Skeletal muscle tissue (tissue), 4 donors: ENCODE data around the gene D2HGDH. TPM values are rescaled to one million over a fixed set of nuclear protein-coding genes. Genes with fewer than 3 reads are reported as not detected.
"Not testable (repeated sequence)": the region's sequence is repeated elsewhere in the genome, so short reads cannot be mapped to it uniquely, and the experiment has no call there.

ENCODE experiments used
- H3K27ac ChIP-seq: one replicate; pipeline ENCODE4 v1.7.0; 2013; ENCODE audit warnings: mild to moderate bottlenecking, low read depth, low read length, inconsistent platforms
- H3K27me3 ChIP-seq, 3 donors: one replicate each; pipeline ENCODE4 v1.7.0; 2013; ENCODE audit warnings: low read length in 3 of 3; ENCODE audit not compliant: control insufficient read depth in 3 of 3, insufficient read depth in 3 of 3
- H3K36me3 ChIP-seq, 3 donors: one replicate each; pipeline ENCODE4 v1.7.0; 2013; ENCODE audit warnings: low read length in 3 of 3; ENCODE audit not compliant: control insufficient read depth in 3 of 3, insufficient read depth in 3 of 3
- H3K4me1 ChIP-seq, 3 donors: one replicate each; pipeline ENCODE4 v1.7.0; 2013; ENCODE audit warnings: low read length in 3 of 3, mild to moderate bottlenecking in 3 of 3; ENCODE audit not compliant: control insufficient read depth in 3 of 3, insufficient read depth in 3 of 3
- H3K4me3 ChIP-seq, 3 donors: one replicate each; pipeline ENCODE4 v1.7.0; 2013; ENCODE audit warnings: low read length in 3 of 3
- H3K9ac ChIP-seq, 3 donors: one replicate each; pipeline ENCODE4 v1.7.0; 2013; ENCODE audit warnings: low read length in 3 of 3, mild to moderate bottlenecking in 3 of 3, moderate library complexity in 2 of 3, low read depth in 1 of 3
- H3K9me3 ChIP-seq, 3 donors: one replicate each; pipeline ENCODE4 v1.7.0; 2013; ENCODE audit warnings: low read length in 3 of 3; ENCODE audit not compliant: control insufficient read depth in 3 of 3
- total RNA-seq: library from RNA; depleted of rRNA; stranded (reverse); fragments of >200 nt; gene quantifications from one replicate; pipeline ENCODE4 v1.2.3, GENCODE V29; 2014
- donor health status: Osteomylitis.

The D2HGDH gene
- total RNA-seq, 1 donor from 2014 or later = 5.7 TPM

- Histone ChIP-seq H3K27ac (no peak overlapping the region), H3K27me3 (no peaks in the 10 kb centered on the region), H3K4me1 (peaks cover 0 to 2% (median 0%) of the 10 kb centered on the region in 3 donors), H3K36me3 (peaks cover 52 to 64% (median 57%) of the 10 kb centered on the region in 3 donors), H3K4me3 (no peak overlapping the region), H3K9me3 (no peaks in the 10 kb centered on the region), H3K9ac (no peak overlapping the region)
These were observed 19.6 kb downstream of the D2HGDH start for GRCh38 chr2:241754042-241754441.

- H3K27me3 ChIP-seq = no peaks in the 10 kb centered on the region
- peaks cover 0 to under 1% (median 0%) of the 10 kb centered on the region in 3 donors for H3K9me3 ChIP-seq
- peaks cover 0 to 2% (median 0%) of the 10 kb centered on the region in 3 donors for H3K4me1 ChIP-seq
- H3K27ac ChIP-seq = no peak overlapping the region
- peaks cover 51 to 59% (median 52%) of the 10 kb centered on the region in 3 donors for H3K36me3 ChIP-seq
- H3K4me3 ChIP-seq = no peak overlapping the region
- no peak overlapping the region for H3K9ac ChIP-seq
These were observed 20.7 kb downstream of the D2HGDH start for GRCh38 chr2:241755166-241755565.

- Histone ChIP-seq H3K9ac (no peak overlapping the region), H3K27me3 (no peaks in the 10 kb centered on the region), H3K9me3 (peaks cover 0 to 4% (median 0%) of the 10 kb centered on the region in 3 donors), H3K4me1 (peaks cover 0 to 2% (median 0%) of the 10 kb centered on the region in 3 donors), H3K27ac (no peak overlapping the region), H3K36me3 (peaks cover 54 to 65% (median 59%) of the 10 kb centered on the region in 3 donors), H3K4me3 (no peak overlapping the region)
These were observed 21.3 kb downstream of the D2HGDH start for GRCh38 chr2:241755777-241756176.

GRCh38 chr2:241759067-241759807, 24.8 kb downstream of the D2HGDH start:
- peaks cover 43 to 52% (median 52%) of the 10 kb centered on the region in 3 donors for H3K36me3 ChIP-seq
- H3K27me3 ChIP-seq = no peaks in the 10 kb centered on the region
- no peaks in the 10 kb centered on the region for H3K4me1 ChIP-seq
- no peak overlapping the region for H3K9ac ChIP-seq
- peaks cover 0 to 4% (median 0%) of the 10 kb centered on the region in 3 donors for H3K9me3 ChIP-seq
- H3K4me3 ChIP-seq = no peak overlapping the region
- no peak overlapping the region for H3K27ac ChIP-seq

- not testable (repeated sequence) for H3K4me1 ChIP-seq, H3K27ac ChIP-seq, H3K4me3 ChIP-seq, H3K27me3 ChIP-seq, H3K9me3 ChIP-seq, H3K9ac ChIP-seq
- H3K36me3 ChIP-seq = peaks cover 41 to 49% (median 46%) of the 10 kb centered on the region in 3 donors
These were observed 25.5 kb downstream of the D2HGDH start for GRCh38 chr2:241759893-241760292.

GRCh38 chr2:241760301-241760771, 25.9 kb downstream of the D2HGDH start:
- peaks cover 39 to 47% (median 43%) of the 10 kb centered on the region in 3 donors for H3K36me3 ChIP-seq
- H3K27ac ChIP-seq = no peak overlapping the region
- H3K4me1 ChIP-seq = no peaks in the 10 kb centered on the region
- no peaks in the 10 kb centered on the region for H3K27me3 ChIP-seq
- H3K4me3 ChIP-seq = no peak overlapping the region
- H3K9me3 ChIP-seq = peaks cover 0 to 4% (median 0%) of the 10 kb centered on the region in 3 donors
- H3K9ac ChIP-seq = no peak overlapping the region

GRCh38 chr2:241762321-241762932, 28.0 kb downstream of the D2HGDH start:
- H3K27ac ChIP-seq = no peak overlapping the region

GRCh38 chr2:241762933-241763369, 28.5 kb downstream of the D2HGDH start:
- Histone ChIP-seq H3K4me1 (no peaks in the 10 kb centered on the region), H3K27me3 (no peaks in the 10 kb centered on the region), H3K9ac (no peak overlapping the region), H3K9me3 (peaks cover 0 to 4% (median 0%) of the 10 kb centered on the region in 3 donors), H3K4me3 (no peak overlapping the region), H3K27ac (no peak overlapping the region), H3K36me3 (peaks cover 22 to 32% (median 24%) of the 10 kb centered on the region in 3 donors)

More at GRCh38 chr2:241762321-241762932, 28.0 kb downstream of the D2HGDH start:
- no peaks in the 10 kb centered on the region for H3K27me3 ChIP-seq
- no peak overlapping the region for H3K4me3 ChIP-seq
- H3K9me3 ChIP-seq = peaks cover 0 to 4% (median 0%) of the 10 kb centered on the region in 3 donors
- no peaks in the 10 kb centered on the region for H3K4me1 ChIP-seq
- peaks cover 23 to 32% (median 24%) of the 10 kb centered on the region in 3 donors for H3K36me3 ChIP-seq
- no peak overlapping the region for H3K9ac ChIP-seq

- Histone ChIP-seq H3K27me3 (no peaks in the 10 kb centered on the region), H3K9me3 (peaks cover 0 to 4% (median 0%) of the 10 kb centered on the region in 3 donors), H3K27ac (no peak overlapping the region), H3K36me3 (peaks cover 21 to 32% (median 23%) of the 10 kb centered on the region in 3 donors), H3K4me1 (no peaks in the 10 kb centered on the region), H3K4me3 (no peak overlapping the region), H3K9ac (no peak overlapping the region)
These were observed 29.3 kb downstream of the D2HGDH start for GRCh38 chr2:241763551-241764274.
